Measurements from ENCODE around the gene VKORC1. TPM values are rescaled to one million over a fixed set of nuclear protein-coding genes. Genes with fewer than 3 reads are reported as not detected.

Gene VKORC1
- total RNA-seq, 2 experiments from 2014 or later: 55.5 to 59.3 TPM

GRCh38 chr16:31082368-31083045 is 12.1 kb downstream of the VKORC1 start:
- Mint-ChIP-seq H3K27ac (peak overlapping the region; percentile 47), H3K9me3 (no peaks in the 10 kb centered on the region), H3K4me1 (peaks cover 9% of the 10 kb centered on the region), H3K27me3 (no peaks in the 10 kb centered on the region), H3K4me3 (no peak overlapping the region), H3K36me3 (ENCODE audit: low read depth) (peaks cover 29% of the 10 kb centered on the region)
- ChIA-PET POLR2A (no interaction called here), CTCF (no interaction called here)
- no peak for DNase-seq

DNA sequence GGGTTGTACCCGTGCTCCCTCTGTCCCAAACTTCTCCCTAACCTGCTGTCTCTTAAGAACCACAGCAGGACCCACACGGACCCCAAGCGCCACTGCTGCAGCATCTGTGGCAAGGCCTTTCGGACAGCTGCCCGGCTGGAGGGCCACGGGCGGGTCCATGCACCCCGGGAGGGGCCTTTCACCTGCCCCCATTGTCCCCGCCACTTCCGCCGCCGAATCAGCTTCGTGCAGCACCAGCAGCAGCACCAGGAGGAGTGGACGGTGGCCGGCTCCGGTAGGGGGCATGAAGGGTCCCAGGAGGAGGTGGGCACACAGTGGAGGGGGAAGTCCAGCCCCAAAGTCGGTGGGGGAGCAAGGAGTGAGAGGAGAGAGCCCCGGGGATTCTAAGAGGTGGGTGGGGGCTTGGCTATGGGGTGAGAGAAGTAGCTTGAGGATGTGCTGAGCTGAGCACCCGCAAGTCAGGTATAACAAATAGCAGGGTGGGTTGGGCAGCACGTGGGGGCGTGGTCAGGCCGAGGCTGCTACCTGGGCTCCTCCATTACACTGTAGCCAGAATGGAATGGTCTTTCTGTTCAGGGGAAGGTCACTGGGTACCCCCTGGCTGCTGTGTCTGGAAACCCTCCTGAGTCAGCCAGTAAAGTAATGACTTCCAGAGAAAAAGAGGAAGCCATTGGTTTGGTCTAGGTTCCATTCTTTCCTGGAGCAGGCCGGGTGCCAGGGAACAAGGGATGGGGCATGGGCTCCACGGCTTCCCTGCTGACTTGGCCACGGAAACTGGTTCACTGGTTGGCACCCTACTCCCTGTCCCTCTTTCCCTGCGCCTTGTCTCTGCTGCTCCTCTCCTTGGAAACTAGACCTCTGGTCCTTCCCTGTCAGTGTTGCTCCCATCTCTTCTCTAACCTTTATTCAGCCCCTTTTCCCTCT is 12.9 kb downstream of the VKORC1 start:
- H3K4me1 Mint-ChIP-seq: peaks cover 9% of the 10 kb centered on the region
- ChIA-PET POLR2A (no interaction called here), CTCF (interaction anchor here (1.9 kb wide), 1 partner anchor 11 kb away, joined by 4 read pairs; no protein-coding TSS in a partner anchor)
- H3K27ac Mint-ChIP-seq: peak overlapping the region; percentile 47
- H3K9me3 Mint-ChIP-seq: no peaks in the 10 kb centered on the region
- no peaks in the 10 kb centered on the region for H3K27me3 Mint-ChIP-seq
- H3K4me3 Mint-ChIP-seq: no peak overlapping the region
- DNase-seq: no peak
- H3K36me3 Mint-ChIP-seq (ENCODE audit: low read depth): peaks cover 36% of the 10 kb centered on the region

GRCh38 chr16:31080756-31081419 is 13.7 kb downstream of the VKORC1 start:
- POLR2A ChIA-PET: no interaction called here
- no peaks in the 10 kb centered on the region for H3K27me3 Mint-ChIP-seq
- no peak overlapping the region for H3K27ac Mint-ChIP-seq
- H3K4me3 Mint-ChIP-seq: no peak overlapping the region
- CTCF ChIA-PET: interaction anchor here (0.8 to 1.9 kb wide), 2 partner anchors 10 to 17 kb away, joined by 3 to 4 read pairs; no protein-coding TSS in a partner anchor
- DNase-seq: no peak
- no peaks in the 10 kb centered on the region for H3K9me3 Mint-ChIP-seq
- H3K36me3 Mint-ChIP-seq (ENCODE audit: low read depth): peaks cover 36% of the 10 kb centered on the region
- H3K4me1 Mint-ChIP-seq: peaks cover 11% of the 10 kb centered on the region

GRCh38 chr16:31080035-31080629 is 14.5 kb downstream of the VKORC1 start:
- H3K4me1 Mint-ChIP-seq: peaks cover 18% of the 10 kb centered on the region
- H3K9me3 Mint-ChIP-seq: no peaks in the 10 kb centered on the region
- no peaks in the 10 kb centered on the region for H3K27me3 Mint-ChIP-seq
- H3K4me3 Mint-ChIP-seq: no peak overlapping the region
- peaks cover 34% of the 10 kb centered on the region for H3K36me3 Mint-ChIP-seq (ENCODE audit: low read depth)
- ChIA-PET POLR2A (no interaction called here), CTCF (interaction anchor here (0.8 to 1.9 kb wide), 2 partner anchors 9 to 18 kb away, joined by 3 to 4 read pairs; no protein-coding TSS in a partner anchor)
- DNase-seq: no peak
- no peak overlapping the region for H3K27ac Mint-ChIP-seq

GRCh38 chr16:31079342-31079944 is 15.2 kb downstream of the VKORC1 start:
- no peaks in the 10 kb centered on the region for H3K9me3 Mint-ChIP-seq
- CTCF ChIA-PET: no interaction called here
- peaks cover 36% of the 10 kb centered on the region for H3K36me3 Mint-ChIP-seq (ENCODE audit: low read depth)
- H3K4me1 Mint-ChIP-seq: peaks cover 25% of the 10 kb centered on the region
- no peak overlapping the region for H3K4me3 Mint-ChIP-seq
- POLR2A ChIA-PET: no interaction called here
- no peak for DNase-seq
- no peaks in the 10 kb centered on the region for H3K27me3 Mint-ChIP-seq
- no peak overlapping the region for H3K27ac Mint-ChIP-seq

GRCh38 chr16:31078597-31079341 is 15.8 kb downstream of the VKORC1 start:
- no peaks in the 10 kb centered on the region for H3K27me3 Mint-ChIP-seq
- no peak overlapping the region for H3K4me3 Mint-ChIP-seq
- POLR2A ChIA-PET: no interaction called here
- H3K36me3 Mint-ChIP-seq (ENCODE audit: low read depth): peaks cover 36% of the 10 kb centered on the region
- no peak for DNase-seq
- H3K4me1 Mint-ChIP-seq: peaks cover 25% of the 10 kb centered on the region
- CTCF ChIA-PET: interaction anchor here (0.5 to 0.8 kb wide), 3 partner anchors 18 to 245 kb away, joined by 3 read pairs; no protein-coding TSS in a partner anchor
- H3K27ac Mint-ChIP-seq: no peak overlapping the region
- H3K9me3 Mint-ChIP-seq: no peaks in the 10 kb centered on the region

- POLR2A ChIA-PET: no interaction called here
- peaks cover 36% of the 10 kb centered on the region for H3K36me3 Mint-ChIP-seq (ENCODE audit: low read depth)
Observed at GRCh38 chr16:31077592-31078396, 16.8 kb downstream of the VKORC1 start.

GRCh38 chr16:31077024-31077423 is 17.6 kb downstream of the VKORC1 start:
- Mint-ChIP-seq H3K27me3 (no peaks in the 10 kb centered on the region), H3K4me3 (no peak overlapping the region), H3K9me3 (no peaks in the 10 kb centered on the region), H3K4me1 (peaks cover 28% of the 10 kb centered on the region), H3K27ac (no peak overlapping the region), H3K36me3 (ENCODE audit: low read depth) (peaks cover 34% of the 10 kb centered on the region)
- POLR2A ChIA-PET: no interaction called here
- CTCF ChIA-PET: no interaction called here
- DNase-seq: no peak

More at GRCh38 chr16:31077592-31078396, 16.8 kb downstream of the VKORC1 start:
- Mint-ChIP-seq H3K27me3 (no peaks in the 10 kb centered on the region), H3K4me1 (peaks cover 25% of the 10 kb centered on the region), H3K27ac (no peak overlapping the region), H3K4me3 (no peak overlapping the region), H3K9me3 (no peaks in the 10 kb centered on the region)
- CTCF ChIA-PET: interaction anchor here (0.5 to 0.8 kb wide), 3 partner anchors 19 to 244 kb away, joined by 3 read pairs; no protein-coding TSS in a partner anchor
- DNase-seq: no peak

DNA sequence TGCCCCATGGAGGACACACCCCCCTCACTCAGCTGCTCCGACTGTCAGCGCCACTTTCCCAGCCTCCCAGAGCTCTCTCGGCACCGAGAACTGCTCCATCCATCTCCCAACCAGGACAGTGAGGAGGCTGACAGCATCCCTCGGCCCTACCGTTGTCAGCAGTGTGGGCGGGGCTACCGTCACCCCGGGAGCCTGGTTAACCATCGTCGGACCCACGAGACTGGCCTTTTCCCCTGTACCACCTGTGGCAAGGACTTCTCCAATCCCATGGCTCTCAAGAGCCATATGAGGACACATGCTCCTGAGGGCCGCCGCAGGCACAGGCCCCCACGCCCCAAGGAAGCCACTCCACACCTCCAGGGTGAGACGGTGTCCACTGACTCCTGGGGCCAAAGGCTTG is 18.3 kb downstream of the VKORC1 start:
- DNase-seq: no peak
- ChIA-PET CTCF (interaction anchor here (1.0 to 1.4 kb wide), 2 partner anchors 11 to 66 kb away, joined by 5 to 7 read pairs; no protein-coding TSS in a partner anchor), POLR2A (interaction anchor here (0.6 kb wide), 1 partner anchor 626 kb away, joined by 4 read pairs; no protein-coding TSS in a partner anchor)
- Mint-ChIP-seq H3K36me3 (ENCODE audit: low read depth) (peaks cover 34% of the 10 kb centered on the region), H3K27me3 (no peaks in the 10 kb centered on the region), H3K4me3 (peak overlapping the region; percentile 36), H3K27ac (peak overlapping the region; percentile 94), H3K4me1 (peaks cover 34% of the 10 kb centered on the region), H3K9me3 (no peaks in the 10 kb centered on the region)

- ChIA-PET POLR2A (interaction anchor here (1.4 kb wide), 1 partner anchor 43 kb away, joined by 4 read pairs; the partner anchor contains the start of gene KAT8), CTCF (interaction anchor here (1.0 to 1.4 kb wide), 4 partner anchors 14 to 121 kb away, joined by 3 to 14 read pairs (median 4); no protein-coding TSS in a partner anchor)
- H3K27ac Mint-ChIP-seq: peak overlapping the region; percentile 94
- peak overlapping the region; percentile 91 for H3K4me3 Mint-ChIP-seq
- no peaks in the 10 kb centered on the region for H3K27me3 Mint-ChIP-seq
- H3K4me1 Mint-ChIP-seq: peaks cover 30% of the 10 kb centered on the region
- no peaks in the 10 kb centered on the region for H3K9me3 Mint-ChIP-seq
- no peak for DNase-seq
- peaks cover 29% of the 10 kb centered on the region for H3K36me3 Mint-ChIP-seq (ENCODE audit: low read depth)
Observed at GRCh38 chr16:31074814-31075183, 19.8 kb downstream of the VKORC1 start.

All from activated CD4-positive, alpha-beta T cell treated with anti-CD3 and anti-CD28 coated beads, Interleukin-2, amount 10 ng/mL, durations not matched to agents 7 days and 5 days (primary cell).